Lung (tissue), 12 donors: ENCODE results near the gene EDARADD. TPM values are rescaled to one million over a fixed set of nuclear protein-coding genes. Genes with fewer than 3 reads are reported as not detected.

Experiments
- ATAC-seq: fragments of 200-7000 bp; cut with Tn5 transposase; one replicate; pipeline ENCODE4 v1.9.1; 2020; ENCODE audit warnings: moderate number of reproducible peaks; ENCODE audit not compliant: insufficient read depth, low FRiP score
- DNase-seq, 3 donors: peaks; one replicate each; pipeline ENCODE4 v3.0.0-alpha.2; 2013 to 2017
- H3K27ac ChIP-seq, 2 donors: one replicate each; pipeline ENCODE4 v1.5.1; 2013; ENCODE audit warnings: mild to moderate bottlenecking in 2 of 2, moderate library complexity in 2 of 2, control low read depth in 1 of 2, inconsistent platforms in 1 of 2, low read depth in 1 of 2, low read length in 1 of 2
- H3K27me3 ChIP-seq, 3 donors: one replicate each; pipeline ENCODE4 v1.5.1; 2013; ENCODE audit warnings: low read length in 2 of 3; ENCODE audit not compliant: control insufficient read depth in 3 of 3, insufficient read depth in 3 of 3
- H3K36me3 ChIP-seq, 4 donors: one replicate each; pipeline ENCODE4 v1.5.1; 2013; ENCODE audit warnings: low read length in 4 of 4, mild to moderate bottlenecking in 1 of 4, moderate library complexity in 1 of 4; ENCODE audit not compliant: control insufficient read depth in 4 of 4, insufficient read depth in 4 of 4
- H3K4me1 ChIP-seq, 5 donors: one replicate each; pipeline ENCODE4 v1.5.1; 2013; ENCODE audit warnings: low read length in 5 of 5, mild to moderate bottlenecking in 2 of 5, moderate library complexity in 1 of 5; ENCODE audit not compliant: control insufficient read depth in 5 of 5, insufficient read depth in 5 of 5
- H3K4me3 ChIP-seq: one replicate; pipeline ENCODE4 v1.5.1; 2013; ENCODE audit warnings: mild to moderate bottlenecking, control low read depth, moderate library complexity
- H3K9ac ChIP-seq, 2 donors: one replicate each; pipeline ENCODE4 v1.5.1; 2013; ENCODE audit warnings: low read length in 2 of 2, control low read depth in 1 of 2; ENCODE audit not compliant: insufficient read depth in 1 of 2
- H3K9me3 ChIP-seq, 4 donors: one replicate each; pipeline ENCODE4 v1.5.1; 2013; ENCODE audit warnings: low read length in 3 of 4, mild to moderate bottlenecking in 1 of 4, moderate library complexity in 1 of 4; ENCODE audit not compliant: control insufficient read depth in 4 of 4, insufficient read depth in 3 of 4
- CTCF ChIP-seq: IDR thresholded peaks from 2 replicates; pipeline ENCODE4 v1.5.1; 2012; ENCODE audit warnings: mild to moderate bottlenecking; ENCODE audit errors: control extremely low read depth, extremely low read depth
- WGBS, 2 donors: extraction: QIAGEN DNeasy Blood & Tissue Kit; methylation state at CpG; one replicate each; pipeline ENCODE4 v1.1.7; 2013; 5-methylcytosine and 5-hydroxymethylcytosine counted together
- polyA plus RNA-seq, 2 donors: library from polyadenylated mRNA; stranded (reverse); fragments of 200-250 nt; gene quantifications; one replicate each; pipeline ENCODE4 v1.2.1, GENCODE V29; 2013
- total RNA-seq, 2 donors: library from RNA; depleted of rRNA in 1 of 2; stranded (reverse); fragments of >200 nt in 1 of 2; gene quantifications; one replicate each; pipeline ENCODE4 v1.2.1, GENCODE V29; 2014 to 2021
- donor health status: control.
- donor health status: control.
- donor health status: Bipolar disorder and iron deficiency.
- donor health status: healthy.
- donor health status: DM: yes; HTN: yes; CAD: no.

The EDARADD gene
- total and polyA plus RNA-seq, 4 donors: 0.37 to 2.3 (median 1.1) TPM

GRCh38 chr1:236491469-236492136, 97.5 kb downstream of the EDARADD start:
- Histone ChIP-seq H3K9ac (no peak overlapping the region), H3K4me1 (peaks cover 0 to 5% (median 3%) of the 10 kb centered on the region in 5 donors), H3K9me3 (no peaks in the 10 kb centered on the region), H3K27ac (no peak overlapping the region), H3K27me3 (no peaks in the 10 kb centered on the region), H3K4me3 (no peak overlapping the region), H3K36me3 (no peaks in the 10 kb centered on the region)
- 61 to 63% methylated on average over 10 of the region's 10 CpGs for WGBS, 2 donors
- TF ChIP-seq CTCF: no peak
- ATAC-seq: no peak
- DNase-seq: peak in 1 of 3 donors; percentile 42

- no peak for TF ChIP-seq CTCF
- H3K36me3 ChIP-seq: no peaks in the 10 kb centered on the region
- no peaks in the 10 kb centered on the region for H3K27me3 ChIP-seq
- 96 to 98% methylated on average over 2 of the region's 2 CpGs for WGBS, 2 donors
- DNase-seq (no peak), ATAC-seq (no peak)
- peaks cover 0 to 5% (median 3%) of the 10 kb centered on the region in 5 donors for H3K4me1 ChIP-seq
- no peak overlapping the region for H3K27ac ChIP-seq
- no peaks in the 10 kb centered on the region for H3K9me3 ChIP-seq
- H3K4me3 ChIP-seq: no peak overlapping the region
- H3K9ac ChIP-seq: no peak overlapping the region
Measured at GRCh38 chr1:236492378-236492777, 98.3 kb downstream of the EDARADD start.

DNA sequence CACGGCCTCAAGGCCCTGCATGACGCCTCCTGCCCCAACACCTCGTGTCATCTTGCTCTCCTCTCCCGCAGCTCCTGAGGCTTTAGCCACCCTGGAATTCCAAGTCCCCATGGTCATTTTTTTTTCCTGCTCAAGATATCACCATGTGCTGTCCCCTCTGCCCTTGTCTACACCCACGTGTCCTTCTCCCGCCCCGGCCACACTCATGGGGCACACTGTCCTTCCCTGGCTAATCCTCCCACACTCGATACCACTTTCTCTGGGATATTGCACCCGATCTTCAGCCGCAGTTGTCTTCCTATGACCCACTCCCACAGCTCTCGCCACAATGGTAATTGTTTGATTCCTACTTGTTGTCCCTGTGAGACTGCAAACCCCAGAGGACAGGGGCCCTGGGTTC, 100.0 kb downstream of the EDARADD start:
- WGBS, 2 donors: 93 to 98% methylated on average over 11 of the region's 11 CpGs
- DNase-seq (no peak), ATAC-seq (no peak)
- Histone ChIP-seq H3K27me3 (no peaks in the 10 kb centered on the region), H3K4me1 (peaks cover 0 to 5% (median 3%) of the 10 kb centered on the region in 5 donors), H3K36me3 (no peaks in the 10 kb centered on the region), H3K27ac (peak overlapping the region in 1 of 2 donors; percentile 18), H3K4me3 (no peak overlapping the region), H3K9ac (no peak overlapping the region), H3K9me3 (no peaks in the 10 kb centered on the region)
- no peak for TF ChIP-seq CTCF
